ENCODE measurements around the gene PGC. TPM values are rescaled to one million over a fixed set of nuclear protein-coding genes. Genes with fewer than 3 reads are reported as not detected.

The PGC gene
- total RNA-seq, 1 experiment from 2014 or later = not detected

DNA sequence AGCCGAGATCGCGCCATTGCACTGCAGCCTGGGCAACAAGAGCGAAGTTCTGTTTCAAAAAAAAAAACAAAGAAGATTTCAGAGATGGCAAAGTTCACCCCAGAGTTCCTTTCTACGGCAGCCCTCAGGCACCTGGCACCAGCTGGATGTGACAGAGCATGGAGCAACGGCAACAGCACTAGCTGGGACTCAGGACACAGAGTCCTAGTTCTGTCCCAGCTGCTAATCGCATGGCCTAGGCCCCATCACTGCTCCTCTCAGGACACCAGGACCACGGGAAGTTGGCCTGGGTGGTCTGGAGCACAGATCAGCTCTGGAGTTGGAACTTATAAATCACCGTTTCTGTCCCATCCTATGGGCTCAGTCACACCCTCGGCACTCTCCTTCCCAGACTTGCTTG is 1.1 kb downstream of the PGC start:
- DNase-seq (ENCODE audit: low read depth) = no peak

DNA sequence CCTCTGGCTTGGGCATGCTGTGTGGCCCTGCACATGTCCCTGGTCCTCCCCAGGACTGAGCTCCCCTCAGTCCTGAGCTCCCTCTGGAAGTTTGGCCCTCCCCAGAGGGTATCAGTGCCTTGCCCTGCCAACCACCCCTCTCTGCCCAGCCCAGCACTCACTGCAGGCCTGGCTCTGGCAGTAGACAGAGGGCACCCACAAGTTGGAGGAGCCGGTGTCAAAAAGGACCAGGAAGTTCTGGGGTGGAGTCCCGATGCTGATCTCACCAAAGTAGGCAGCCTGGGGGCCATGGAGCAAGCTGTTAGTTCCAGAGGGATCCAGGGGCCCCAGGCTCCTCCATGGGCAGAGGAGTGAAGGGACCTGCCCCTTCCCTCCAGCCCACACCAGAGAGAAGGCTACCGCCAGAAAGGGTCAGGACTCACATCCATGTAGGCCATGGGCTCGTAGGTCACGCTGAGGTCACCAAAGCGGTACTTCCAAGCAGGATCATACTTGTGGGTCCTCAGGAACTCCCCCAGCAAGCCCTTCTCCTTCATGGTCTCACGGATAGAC is 2.9 kb downstream of the PGC start:
- no peak for DNase-seq (ENCODE audit: low read depth)

DNA sequence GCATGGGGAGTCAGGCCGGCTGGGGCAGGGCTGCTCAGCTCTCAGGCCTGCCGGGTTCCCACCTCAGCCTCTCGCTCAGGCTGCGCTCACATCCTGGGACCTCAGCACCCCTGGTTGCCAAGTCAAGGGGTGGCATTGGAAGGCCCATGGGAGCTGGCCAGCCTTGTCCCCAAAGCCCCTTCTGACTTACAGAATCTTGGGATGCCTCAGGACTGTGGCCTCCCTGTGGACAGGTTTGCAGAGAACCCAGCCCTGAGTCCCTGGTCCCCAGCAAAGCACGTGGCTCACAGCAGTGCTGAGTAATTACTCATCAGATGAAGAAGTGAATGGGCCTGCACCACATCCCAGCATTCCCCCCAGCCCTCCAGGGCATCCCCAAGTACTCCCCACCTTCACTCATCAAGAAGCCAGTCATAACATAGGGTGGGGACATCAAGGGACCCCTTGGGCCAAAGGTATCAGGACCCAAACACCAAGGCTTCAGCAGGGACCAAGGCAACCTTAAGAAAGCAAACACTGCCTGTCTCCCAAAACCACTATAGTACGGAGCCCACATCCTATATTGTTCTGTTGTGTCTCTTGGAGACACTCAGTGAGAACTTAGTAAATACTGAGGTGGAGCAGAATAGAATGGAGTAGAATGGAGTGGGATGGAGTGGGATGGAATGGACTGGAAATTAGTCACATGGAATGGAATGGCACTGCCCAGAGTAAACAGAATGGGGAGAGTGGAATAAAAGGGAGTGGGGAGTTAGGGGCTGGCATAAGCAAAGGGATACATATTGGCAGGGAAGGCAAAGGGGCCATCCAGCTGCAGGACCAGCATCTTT is 3.6 kb downstream of the PGC start:
- no peak for DNase-seq (ENCODE audit: low read depth)

DNA sequence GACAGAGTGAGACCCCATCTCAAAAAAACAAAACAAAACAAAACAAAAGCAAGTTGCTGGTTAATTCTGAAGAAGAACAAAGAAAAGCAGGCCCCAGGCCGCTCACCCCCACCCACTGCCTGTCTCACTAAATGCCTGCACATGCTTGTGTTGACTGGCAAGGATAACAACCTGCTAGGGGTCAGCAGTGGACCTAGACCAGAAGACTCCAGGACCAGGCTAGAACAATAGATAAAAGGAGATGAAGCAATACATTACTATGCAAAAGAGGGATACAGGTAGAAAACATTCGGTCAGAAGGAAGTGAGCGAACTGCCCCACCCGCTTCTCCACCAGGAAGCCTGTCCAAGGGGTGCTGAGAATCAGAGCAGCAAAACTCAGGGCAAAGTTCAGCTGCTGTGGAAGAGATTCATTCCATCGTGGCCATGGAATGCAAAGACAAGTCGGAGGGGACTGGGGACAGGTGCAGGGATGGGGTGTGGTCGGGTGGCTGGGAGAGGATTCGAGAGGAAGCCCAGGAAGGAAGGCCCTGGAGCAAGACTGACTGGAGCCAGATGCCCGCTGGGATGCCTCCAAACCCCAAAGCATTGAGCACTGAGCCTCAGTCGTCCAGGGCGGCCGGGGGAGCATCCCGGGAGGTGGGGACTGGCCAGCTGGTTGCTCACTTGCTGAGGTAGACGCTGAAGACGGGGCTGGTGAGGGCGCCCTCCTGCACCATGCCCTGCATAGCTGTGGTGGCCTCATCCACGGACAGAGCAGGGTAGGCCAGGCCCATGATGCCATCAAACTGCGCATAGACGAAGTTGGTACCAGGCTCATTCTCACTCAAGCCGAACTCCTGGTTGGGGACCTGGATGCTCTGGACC is 5.3 kb downstream of the PGC start:
- DNase-seq (ENCODE audit: low read depth) = no peak

DNA sequence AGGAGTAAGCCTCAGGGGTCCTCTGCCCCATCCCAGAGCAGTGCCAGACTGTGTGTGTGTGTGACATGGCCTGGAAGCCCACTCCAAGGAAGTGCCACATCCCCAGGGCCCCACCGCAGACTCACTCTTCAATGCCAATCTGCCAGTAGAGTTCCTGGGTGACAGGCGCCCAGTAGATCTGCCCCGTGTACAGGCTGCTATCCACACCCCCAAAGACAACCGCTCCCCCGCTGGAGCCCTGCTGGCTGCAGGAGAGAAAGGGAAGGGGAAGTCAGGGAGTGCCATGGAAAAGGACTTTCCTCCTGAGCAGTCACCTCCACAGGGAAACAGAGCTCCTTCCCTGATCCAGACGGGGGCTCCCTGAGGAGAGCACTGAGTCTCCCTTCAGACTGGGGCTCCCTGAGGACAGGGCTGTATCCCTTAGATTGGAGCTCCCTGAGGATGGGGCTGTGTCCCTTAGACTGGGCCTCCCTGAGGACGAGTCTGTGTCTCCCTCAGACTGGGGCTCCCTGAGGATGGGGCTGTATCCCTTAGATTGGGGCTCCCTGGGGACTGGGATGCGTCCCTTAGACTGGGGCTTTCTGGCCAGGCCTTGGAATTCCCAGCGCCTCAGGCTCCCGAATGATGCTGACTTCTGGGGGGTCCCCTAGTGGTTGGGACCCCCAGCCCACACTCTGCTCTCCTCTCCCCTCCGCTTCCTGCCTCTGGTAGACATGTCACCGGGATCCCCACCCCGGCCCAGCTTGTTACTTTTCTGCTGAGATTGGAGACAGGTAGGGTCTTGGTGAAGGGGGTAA is 6.6 kb downstream of the PGC start:
- DNase-seq (ENCODE audit: low read depth) = no peak

DNA sequence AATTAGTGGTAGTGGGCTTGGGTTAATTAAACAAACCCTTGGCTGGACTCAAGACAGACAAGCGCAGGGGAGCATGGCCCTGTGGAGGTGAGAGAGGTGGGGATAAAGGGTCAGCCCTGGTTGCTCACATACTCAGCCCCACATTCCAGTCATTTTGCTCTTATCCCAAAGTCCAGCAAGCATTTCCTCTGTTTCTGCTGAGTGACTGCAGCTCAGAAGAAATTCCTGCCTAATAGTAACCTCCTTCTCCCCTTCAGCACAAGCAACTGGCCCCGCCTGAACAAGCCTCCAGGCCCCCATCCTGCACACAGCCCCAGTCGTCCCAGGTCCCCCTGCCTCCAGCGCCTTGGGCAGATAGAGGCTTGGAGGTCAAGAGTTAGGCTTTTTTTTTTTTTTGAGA is 8.2 kb downstream of the PGC start:
- no peak for DNase-seq (ENCODE audit: low read depth)

DNA sequence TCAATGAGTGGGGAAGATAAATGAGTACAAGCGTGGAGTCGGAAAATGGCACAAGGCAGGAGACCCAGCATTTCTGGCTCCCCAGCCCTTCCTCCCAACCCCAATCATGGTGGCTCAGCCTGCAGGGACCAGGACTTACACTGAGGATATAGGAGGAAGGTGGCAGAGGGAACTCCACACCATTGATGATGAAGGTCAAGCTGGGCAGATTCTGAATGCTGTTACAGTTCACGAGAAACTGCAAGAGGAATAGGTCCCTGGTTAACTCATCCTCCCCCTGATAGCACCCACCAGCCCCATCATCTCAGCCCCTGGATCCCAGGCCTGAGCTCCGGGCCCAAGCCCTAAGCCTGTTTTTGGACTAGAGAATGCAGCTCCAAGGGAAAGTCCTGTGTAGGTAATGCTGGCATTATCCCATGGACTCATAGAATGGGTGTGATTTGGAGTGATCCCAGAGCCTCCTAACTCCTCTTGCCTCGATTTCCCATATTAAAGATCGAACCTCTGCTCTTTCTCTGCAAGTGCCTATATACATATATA is 9.5 kb downstream of the PGC start:
- no peak for DNase-seq (ENCODE audit: low read depth)

DNA sequence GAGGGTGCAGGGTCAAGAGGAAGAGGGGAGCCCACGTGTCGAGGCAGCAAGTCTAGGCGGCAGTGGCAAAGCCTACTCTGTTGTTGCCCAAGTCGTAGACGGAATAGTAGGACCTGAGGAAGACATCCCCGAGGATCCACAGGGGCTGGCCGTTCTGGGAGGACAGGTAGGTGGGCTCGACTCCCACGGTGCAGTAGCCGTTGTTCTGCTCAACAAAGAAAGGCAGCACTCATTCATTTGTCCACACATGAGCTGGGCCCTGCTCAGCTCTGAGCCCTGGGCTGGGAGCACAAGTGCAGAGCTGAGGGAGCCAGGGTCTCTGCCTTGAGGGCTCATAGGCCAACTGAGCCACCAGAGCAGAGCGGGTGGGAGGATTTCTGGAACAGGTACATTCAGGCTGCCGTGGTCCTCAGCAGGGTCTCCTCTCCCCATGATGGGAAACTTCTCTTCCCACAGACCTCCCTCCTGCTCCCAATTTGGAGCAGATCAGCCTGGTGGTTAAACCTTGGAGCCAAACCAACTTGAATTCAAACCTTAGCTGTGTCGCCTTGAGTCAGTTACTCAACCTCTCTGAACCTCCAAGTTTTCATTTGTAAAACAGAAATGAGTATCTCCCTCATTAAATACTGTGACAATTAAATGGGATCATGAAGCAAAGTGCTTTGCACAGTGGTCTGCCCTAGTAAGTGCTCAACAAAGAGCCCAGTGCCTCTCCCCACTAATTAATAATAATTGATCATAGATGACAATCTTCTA is 10.2 kb downstream of the PGC start:
- no peak for DNase-seq (ENCODE audit: low read depth)

DNA sequence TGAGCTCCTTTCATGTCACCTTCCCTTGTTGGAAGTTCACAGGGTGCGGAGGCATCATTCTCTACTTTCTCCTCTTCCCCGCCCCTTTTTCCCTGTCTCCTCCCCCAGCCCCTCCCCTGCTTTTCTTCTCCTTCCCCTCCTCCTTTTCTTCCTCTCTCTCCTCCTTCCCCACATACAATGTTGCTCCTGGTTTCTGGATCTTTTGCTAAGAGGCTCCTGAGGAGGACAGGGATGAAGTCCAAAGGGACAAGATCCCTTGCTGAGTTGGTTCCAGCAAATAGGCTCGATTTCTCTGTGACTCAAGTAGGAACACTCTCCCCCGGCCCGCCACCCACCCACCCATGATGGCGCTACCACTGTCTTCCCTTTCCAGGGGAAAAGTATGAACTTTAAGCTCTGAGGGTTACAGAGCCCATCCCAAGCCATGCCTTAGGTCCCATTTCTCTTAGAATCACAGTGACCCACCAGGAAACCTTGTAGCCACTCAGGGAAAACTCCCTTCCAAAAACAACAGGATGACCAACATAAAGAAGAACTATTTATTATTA is 10.9 kb downstream of the PGC start:
- no peak for DNase-seq (ENCODE audit: low read depth)

DNA sequence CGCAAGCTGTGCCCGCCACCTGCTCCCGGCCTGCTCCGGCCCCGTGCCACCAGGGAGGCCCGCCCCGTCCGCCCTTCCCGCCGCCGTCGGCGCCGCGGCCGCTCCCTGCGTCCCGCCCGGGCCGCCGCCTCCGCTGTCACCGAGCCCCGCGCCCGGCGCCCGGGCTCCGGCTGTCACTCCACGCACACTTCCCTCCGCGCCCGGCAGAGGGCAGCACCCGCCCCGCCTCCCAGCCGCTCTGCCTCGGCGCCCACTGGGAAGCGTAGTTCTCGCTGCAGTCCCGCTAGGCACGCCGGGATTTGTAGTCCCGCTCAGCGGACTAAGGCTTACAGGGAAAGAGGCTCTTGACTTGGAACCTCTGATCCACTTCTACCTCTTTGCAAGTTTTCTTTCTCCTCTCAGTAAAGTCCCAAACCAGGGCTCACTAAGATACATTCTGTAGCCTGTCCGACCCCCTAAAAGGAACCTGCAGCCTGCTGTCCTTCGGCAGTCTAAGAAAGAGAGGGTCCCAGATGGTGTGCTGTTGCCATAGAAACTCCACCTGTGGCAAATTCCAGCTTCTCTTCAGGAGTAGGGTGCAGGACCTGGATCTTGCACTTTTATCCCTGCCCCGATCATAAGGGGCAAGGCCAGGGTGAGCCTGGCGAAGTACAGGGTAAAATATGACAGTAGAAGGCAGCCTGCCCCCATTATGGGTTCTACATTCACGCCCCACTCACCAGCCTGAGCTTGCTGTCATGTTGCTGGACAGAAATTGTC is 11.6 kb downstream of the PGC start, which contains the start of gene TFEB:
Gene TFEB (minus strand): TSS at position 182 of the 759 bp plus-strand sequence. CDS start 44,395 bp downstream, outside the sequence.
- peak; percentile 83 for DNase-seq (ENCODE audit: low read depth)

DNA sequence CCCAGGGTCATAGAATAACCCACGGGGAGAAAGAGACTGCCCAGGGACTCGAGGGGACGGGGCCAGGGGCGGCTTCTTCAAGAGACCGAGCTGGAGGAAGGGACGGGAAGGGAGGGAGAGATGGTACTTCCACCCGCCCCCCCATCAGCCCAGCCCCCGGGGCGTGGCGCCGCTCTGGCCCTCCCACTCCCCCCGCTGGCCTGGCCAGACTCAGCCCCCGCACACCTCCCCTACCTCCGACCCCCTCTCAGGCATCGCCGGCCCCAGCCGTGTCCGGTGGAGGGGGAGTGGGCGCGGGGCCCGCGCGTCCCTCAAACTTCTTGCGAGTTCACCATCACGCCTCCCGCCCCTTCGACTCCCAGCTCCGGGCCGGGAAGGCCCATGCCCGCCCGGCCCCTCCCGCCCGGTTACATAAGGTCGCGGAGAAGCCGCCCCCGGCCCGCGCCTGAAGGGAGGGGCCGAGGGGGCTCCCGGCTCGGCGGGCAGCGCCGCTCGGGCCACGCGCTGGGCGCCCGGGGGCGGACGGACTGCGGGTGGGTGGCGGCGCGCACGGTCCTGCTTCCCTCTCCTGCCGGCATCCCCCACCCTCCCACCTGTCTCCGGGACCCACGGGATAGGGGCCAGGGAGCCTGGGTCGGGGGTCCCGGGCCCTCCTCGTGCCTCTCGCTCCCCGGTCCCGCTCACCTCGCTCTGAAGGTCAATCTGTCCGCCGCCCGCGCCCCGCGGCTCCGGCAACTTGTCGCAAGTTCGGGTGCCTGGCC is 12.4 kb downstream of the PGC start:
- peak; percentile 52 for DNase-seq (ENCODE audit: low read depth)

DNA sequence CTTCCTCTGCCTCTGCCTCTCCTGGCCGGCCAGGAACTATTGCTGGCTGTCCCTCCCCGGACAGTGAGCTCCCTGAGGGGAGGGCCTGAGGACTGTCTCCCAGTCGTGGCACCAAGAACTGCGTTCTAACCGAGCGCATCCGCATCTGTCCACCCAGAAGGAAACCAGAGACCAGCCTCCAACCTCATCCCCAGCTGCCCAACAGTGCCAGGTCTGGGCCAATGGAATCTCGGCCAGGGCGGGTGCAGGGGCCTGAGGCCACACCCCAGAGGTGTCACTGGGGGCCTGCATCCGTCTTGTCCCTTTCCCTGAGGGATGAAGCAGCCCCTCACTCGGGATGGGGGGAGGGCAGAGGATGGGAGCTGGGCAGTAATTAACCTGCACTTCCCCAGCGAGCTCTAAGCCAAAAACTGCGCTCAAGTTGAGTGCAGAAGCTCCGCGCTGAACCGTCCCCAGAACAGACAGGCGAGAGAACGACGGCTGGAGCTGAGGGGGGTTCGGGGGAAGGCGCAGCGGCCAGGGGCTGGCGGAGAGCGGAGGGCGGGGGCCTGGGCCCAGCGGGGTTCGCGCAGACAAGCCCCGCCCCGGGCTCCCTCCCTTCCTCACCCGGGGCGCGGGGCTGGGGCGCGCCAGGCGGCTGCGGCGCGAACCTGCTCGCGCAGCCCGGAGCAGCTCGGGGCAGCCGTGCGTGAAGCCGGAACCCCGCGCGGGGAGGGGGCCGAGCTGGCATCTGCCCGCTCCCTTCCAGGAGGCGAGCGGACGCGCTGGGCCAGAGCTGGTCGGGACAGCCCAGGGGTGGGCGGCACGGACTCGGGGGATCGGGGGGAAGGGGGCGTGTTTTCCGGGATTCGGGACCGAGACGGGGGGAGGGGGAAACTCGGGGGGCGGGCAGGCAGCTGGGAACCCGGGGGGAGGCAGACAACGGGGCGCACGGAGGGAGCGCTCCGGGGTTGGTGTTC is 13.2 kb downstream of the PGC start:
- DNase-seq (ENCODE audit: low read depth) = peak; percentile 67

DNA sequence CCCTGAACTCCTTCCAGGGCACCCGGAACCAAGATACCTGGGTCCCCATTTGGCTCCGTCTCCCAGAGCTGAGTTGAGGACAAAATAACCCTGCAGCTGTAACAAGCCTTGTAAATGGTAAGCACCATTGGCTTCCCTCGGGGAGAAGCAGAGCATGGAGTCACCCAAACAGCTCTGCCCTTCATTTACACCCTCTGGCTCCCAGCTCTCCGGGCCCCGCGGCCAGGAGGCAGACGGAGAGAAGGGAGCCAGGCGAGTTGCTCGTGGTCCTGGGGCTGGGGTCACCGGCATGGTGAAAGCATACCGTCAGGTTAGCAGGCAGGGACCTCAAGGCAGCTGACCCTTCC is 13.9 kb downstream of the PGC start:
- no peak for DNase-seq (ENCODE audit: low read depth)

DNA sequence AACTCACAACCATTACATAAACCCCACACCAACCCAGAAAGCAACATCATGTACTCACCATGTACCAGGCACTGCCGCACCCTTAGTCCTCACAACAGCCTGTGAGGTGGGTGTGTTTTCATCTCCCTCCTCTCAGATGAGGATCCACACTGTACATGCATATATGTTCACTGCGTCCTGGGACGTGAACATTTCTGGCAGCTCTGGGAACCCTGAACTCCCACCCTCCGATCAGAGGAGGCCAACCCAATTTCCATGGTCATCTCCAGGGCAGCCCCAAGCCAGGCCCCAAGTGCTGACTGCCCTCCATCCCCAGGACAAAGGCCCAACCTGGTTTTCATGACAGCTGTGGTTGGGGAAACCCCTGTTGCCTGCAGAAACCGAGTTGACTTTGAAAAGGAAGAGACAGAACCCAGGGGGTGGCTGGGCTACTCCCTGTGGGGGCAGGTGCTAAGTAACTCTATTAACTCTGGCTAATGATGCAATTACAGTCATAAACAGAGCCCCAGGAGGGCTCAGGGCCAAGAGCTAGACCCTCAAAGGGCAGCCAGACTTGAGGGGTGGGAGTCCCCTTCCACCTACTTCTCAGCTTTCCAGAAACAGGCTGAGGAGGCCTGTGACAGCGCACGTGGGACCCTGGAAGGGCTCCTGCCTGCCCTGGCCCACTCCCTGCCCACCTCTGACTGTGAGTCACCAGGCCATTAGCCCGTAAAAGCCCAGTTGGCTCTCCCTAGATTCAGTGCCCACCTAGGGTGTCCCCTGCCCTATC is 14.4 kb downstream of the PGC start:
- DNase-seq (ENCODE audit: low read depth) = no peak

DNA sequence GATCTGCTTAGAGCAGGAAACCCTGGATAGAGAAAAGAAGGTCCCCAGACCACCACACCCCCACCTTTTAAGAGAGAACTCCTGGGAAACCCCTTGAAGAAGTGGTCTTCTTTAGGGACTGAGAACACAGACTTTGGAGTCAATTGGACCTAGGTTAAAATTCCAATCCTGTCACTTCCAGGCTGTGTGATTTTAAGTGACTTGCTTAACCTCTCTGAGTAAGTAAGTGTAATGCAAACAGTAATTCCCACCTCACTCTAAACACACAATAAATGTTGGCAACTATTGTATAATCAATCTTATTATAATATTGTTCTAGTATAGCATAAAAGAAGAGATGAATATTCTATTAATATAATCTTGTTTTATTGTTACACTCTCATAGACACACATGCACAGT is 15.0 kb downstream of the PGC start:
- DNase-seq (ENCODE audit: low read depth) = no peak

DNA sequence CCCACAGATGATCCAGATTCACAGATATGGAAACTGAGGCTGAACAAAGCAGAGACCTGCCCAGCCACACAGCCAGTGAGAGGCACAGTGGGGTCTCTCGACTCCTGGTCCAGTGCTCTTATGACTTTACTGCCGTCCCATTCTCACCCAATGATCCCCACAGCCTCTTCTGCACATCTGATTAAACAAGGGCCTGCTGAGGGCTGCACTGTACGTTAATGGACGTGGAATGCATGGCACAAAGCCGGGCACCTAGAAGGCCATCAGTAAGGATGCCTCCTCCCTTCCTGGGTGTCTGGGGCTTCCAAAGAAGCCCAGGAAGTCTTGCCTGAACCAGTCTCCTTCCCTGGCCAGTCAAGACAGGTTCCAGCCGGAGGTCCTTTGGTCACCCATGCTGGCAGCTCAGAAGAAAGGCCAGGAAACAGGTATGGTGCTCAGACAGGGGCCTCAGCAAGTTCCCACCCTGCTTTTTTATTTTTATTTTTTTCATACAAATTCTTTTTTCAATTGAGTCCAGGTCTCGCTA is 15.6 kb downstream of the PGC start:
- DNase-seq (ENCODE audit: low read depth) = no peak

Data from LHCN-M2 (cell line).